PFSK-1 (cell line): ENCODE measurements around the gene PRKCE.

ENCODE experiments used
- FOXP2 ChIP-seq: optimal IDR thresholded peaks from 2 replicates; pipeline ENCODE3; 2011; ENCODE audit warnings: borderline replicate concordance, control low read depth, inconsistent platforms; ENCODE audit not compliant: insufficient read depth; ENCODE audit errors: extremely low read length, extremely low read depth
- POLR2AphosphoS5 ChIP-seq: IDR thresholded peaks from 2 replicates; pipeline ENCODE4 v1.6.1; 2012; ENCODE audit warnings: low read depth, mild to moderate bottlenecking, control low read depth, low read length, moderate library complexity
- SIN3A ChIP-seq: IDR thresholded peaks from 2 replicates; pipeline ENCODE4 v1.6.1; 2012; ENCODE audit warnings: mild to moderate bottlenecking, low read length, moderate library complexity, borderline replicate concordance; ENCODE audit not compliant: insufficient read depth
- TAF1 ChIP-seq: IDR thresholded peaks from 2 replicates; pipeline ENCODE4 v1.6.1; 2012; ENCODE audit warnings: low read length, control low read depth, borderline replicate concordance; ENCODE audit not compliant: insufficient read depth
- TF ChIP-seq, protein P1 (sequence below), 2 experiments: IDR thresholded peaks; 2 replicates each; pipeline versions ENCODE4 v1.6.1 to v1.8.0; 2011 to 2012; ENCODE audit warnings: low read depth in 2 of 2, low read length in 2 of 2, control low read depth in 1 of 2, inconsistent platforms in 1 of 2, mild to moderate bottlenecking in 1 of 2, moderate library complexity in 1 of 2; ENCODE audit not compliant: insufficient read depth in 1 of 2

PRKCE gene

GRCh38 chr2:46018773-46019591 is 367.5 kb downstream of the PRKCE start:
- TF ChIP-seq POLR2AphosphoS5: no peak
- TF ChIP-seq, protein P1, sequence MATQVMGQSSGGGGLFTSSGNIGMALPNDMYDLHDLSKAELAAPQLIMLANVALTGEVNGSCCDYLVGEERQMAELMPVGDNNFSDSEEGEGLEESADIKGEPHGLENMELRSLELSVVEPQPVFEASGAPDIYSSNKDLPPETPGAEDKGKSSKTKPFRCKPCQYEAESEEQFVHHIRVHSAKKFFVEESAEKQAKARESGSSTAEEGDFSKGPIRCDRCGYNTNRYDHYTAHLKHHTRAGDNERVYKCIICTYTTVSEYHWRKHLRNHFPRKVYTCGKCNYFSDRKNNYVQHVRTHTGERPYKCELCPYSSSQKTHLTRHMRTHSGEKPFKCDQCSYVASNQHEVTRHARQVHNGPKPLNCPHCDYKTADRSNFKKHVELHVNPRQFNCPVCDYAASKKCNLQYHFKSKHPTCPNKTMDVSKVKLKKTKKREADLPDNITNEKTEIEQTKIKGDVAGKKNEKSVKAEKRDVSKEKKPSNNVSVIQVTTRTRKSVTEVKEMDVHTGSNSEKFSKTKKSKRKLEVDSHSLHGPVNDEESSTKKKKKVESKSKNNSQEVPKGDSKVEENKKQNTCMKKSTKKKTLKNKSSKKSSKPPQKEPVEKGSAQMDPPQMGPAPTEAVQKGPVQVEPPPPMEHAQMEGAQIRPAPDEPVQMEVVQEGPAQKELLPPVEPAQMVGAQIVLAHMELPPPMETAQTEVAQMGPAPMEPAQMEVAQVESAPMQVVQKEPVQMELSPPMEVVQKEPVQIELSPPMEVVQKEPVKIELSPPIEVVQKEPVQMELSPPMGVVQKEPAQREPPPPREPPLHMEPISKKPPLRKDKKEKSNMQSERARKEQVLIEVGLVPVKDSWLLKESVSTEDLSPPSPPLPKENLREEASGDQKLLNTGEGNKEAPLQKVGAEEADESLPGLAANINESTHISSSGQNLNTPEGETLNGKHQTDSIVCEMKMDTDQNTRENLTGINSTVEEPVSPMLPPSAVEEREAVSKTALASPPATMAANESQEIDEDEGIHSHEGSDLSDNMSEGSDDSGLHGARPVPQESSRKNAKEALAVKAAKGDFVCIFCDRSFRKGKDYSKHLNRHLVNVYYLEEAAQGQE (IDR thresholded peaks at IDR 0.05; ENCODE audit: insufficient read depth in 1 of 2, low read depth in 2 of 2, low read length in 2 of 2): no peak
- TF ChIP-seq FOXP2: no peak
- TF ChIP-seq TAF1: no peak
- TF ChIP-seq SIN3A: no peak

DNA sequence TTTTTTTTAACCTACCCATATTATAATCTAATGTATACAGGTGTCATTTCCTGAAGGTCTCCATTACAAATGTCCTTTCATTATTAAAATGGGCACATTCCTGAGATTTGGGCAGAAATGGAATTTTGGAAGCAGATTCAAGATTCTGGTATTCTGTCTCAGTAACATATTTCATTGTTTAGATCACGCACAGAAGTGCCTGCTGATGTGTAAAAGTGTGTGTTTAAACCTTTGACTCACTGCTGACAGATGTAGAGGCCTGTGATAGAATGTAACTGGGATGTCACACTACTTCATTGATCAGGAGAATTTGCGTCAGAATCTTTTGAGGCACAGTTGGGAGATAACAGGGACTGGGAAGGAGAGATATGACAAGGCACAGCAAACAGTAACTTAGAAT is 368.9 kb downstream of the PRKCE start:
- no peak for TF ChIP-seq POLR2AphosphoS5
- TF ChIP-seq, protein P1 (IDR thresholded peaks at IDR 0.05; ENCODE audit: insufficient read depth in 1 of 2, low read depth in 2 of 2, low read length in 2 of 2): no peak

DNA sequence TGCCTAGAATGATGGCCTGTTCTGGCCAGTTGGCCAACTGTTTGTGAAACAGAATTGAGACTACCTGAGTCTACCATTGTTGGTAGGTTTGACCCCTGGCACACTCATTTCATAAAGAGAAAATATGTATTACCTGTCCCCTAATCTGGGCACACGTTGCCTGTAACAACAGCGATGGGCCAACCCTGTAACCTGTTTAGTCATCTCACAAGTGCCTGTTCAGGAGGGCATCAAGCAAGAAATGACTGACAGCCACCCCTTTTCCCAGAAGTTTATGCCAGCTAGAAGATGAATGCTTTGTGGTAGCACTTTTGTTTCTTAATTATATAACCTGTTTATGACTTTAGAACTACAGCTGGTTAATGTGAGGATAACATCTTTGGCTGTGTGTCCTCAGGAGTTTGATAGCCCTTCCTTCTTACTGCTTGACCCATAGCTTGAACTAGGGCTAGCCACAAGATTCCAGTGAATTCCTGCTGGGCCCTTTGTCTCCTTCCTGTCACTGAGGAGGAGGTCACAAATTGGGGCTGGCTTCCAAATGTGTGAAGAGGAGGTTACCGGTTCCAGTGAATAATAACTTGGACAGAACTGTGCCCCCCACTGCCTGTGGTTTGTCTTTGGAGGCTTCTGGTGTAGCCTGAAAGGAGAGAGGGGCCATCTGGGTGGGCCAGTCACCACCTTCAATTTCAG is 371.8 kb downstream of the PRKCE start:
- no peak for TF ChIP-seq SIN3A
- no peak for TF ChIP-seq POLR2AphosphoS5

- TF ChIP-seq FOXP2: no peak
- TF ChIP-seq TAF1: no peak
- no peak for TF ChIP-seq POLR2AphosphoS5
- TF ChIP-seq, protein P1 (IDR thresholded peaks at IDR 0.05; ENCODE audit: insufficient read depth in 1 of 2, low read depth in 2 of 2, low read length in 2 of 2): no peak
- TF ChIP-seq SIN3A: no peak
Observed at GRCh38 chr2:46024146-46024779, 372.8 kb downstream of the PRKCE start.

GRCh38 chr2:46025081-46025480 is 373.6 kb downstream of the PRKCE start:
- TF ChIP-seq, protein P1 (IDR thresholded peaks at IDR 0.05; ENCODE audit: insufficient read depth in 1 of 2, low read depth in 2 of 2, low read length in 2 of 2): no peak
- TF ChIP-seq FOXP2: no peak
- TF ChIP-seq TAF1: no peak
- TF ChIP-seq SIN3A: no peak
- TF ChIP-seq POLR2AphosphoS5: no peak
